Inferior parietal cortex (tissue), 1 donor: ENCODE data around the gene TENT4B.

Source experiments
- DNase-seq: peaks from one replicate; pipeline ENCODE4 v3.0.0-alpha.2; 2016; ENCODE audit errors: extremely low spot score

Gene TENT4B

GRCh38 chr16:50256604-50257003, 103.5 kb downstream of the TENT4B start:
- no peak for DNase-seq

- DNase-seq = no peak
Observed at GRCh38 chr16:50257876-50258275, 104.8 kb downstream of the TENT4B start.

- DNase-seq = no peak
Observed at GRCh38 chr16:50259334-50260205, 106.5 kb downstream of the TENT4B start.

- DNase-seq = no peak
Observed at GRCh38 chr16:50260206-50261159, 107.4 kb downstream of the TENT4B start.

- DNase-seq = no peak
Observed at GRCh38 chr16:50261160-50261706, 108.1 kb downstream of the TENT4B start.

- no peak for DNase-seq
Observed at GRCh38 chr16:50261707-50262235, 108.7 kb downstream of the TENT4B start.

- DNase-seq = no peak
Observed at GRCh38 chr16:50263060-50263909, 110.2 kb downstream of the TENT4B start.

GRCh38 chr16:50263940-50264929, 111.1 kb downstream of the TENT4B start:
- no peak for DNase-seq

GRCh38 chr16:50265260-50265659, 112.2 kb downstream of the TENT4B start:
- no peak for DNase-seq

GRCh38 chr16:50265716-50266336, 112.7 kb downstream of the TENT4B start:
- DNase-seq = no peak

- DNase-seq = no peak
Observed at GRCh38 chr16:50266337-50267091, 113.4 kb downstream of the TENT4B start, which contains the start of gene ADCY7. Gene ADCY7 (plus strand): TSS chr16:50266551. CDS start chr16:50288180, 21,629 bp downstream.

GRCh38 chr16:50267151-50267631, 114.1 kb downstream of the TENT4B start:
- DNase-seq = no peak

- no peak for DNase-seq
Observed at GRCh38 chr16:50267651-50268050, 114.5 kb downstream of the TENT4B start.

- DNase-seq = no peak
Observed at GRCh38 chr16:50268352-50268751, 115.2 kb downstream of the TENT4B start.

GRCh38 chr16:50269061-50269705, 116.1 kb downstream of the TENT4B start:
- no peak for DNase-seq

GRCh38 chr16:50269769-50270509, 116.8 kb downstream of the TENT4B start:
- DNase-seq = no peak
